Osteocyte (in vitro differentiated cells): ENCODE measurements around the gene TGOLN2. TPM values are rescaled to one million over a fixed set of nuclear protein-coding genes. Genes with fewer than 3 reads are reported as not detected.
"Not testable (repeated sequence)": the region's sequence is repeated elsewhere in the genome, so short reads cannot be mapped to it uniquely, and the experiment has no call there.

ENCODE experiments used
- DNase-seq: peaks from one replicate; pipeline ENCODE4 v3.0.0; 2021; ENCODE audit warnings: mixed read lengths; ENCODE audit not compliant: unreplicated experiment; ENCODE audit errors: extremely low spot score
- H3K27ac Mint-ChIP-seq: one replicate; pipeline ENCODE4 v1.8.0; 2021; ENCODE audit warnings: mild to moderate bottlenecking, mixed read lengths; ENCODE audit not compliant: unreplicated experiment
- H3K27me3 Mint-ChIP-seq: one replicate; pipeline ENCODE4 v1.8.0; 2021; ENCODE audit warnings: mixed read lengths; ENCODE audit not compliant: unreplicated experiment
- H3K36me3 Mint-ChIP-seq: one replicate; pipeline ENCODE4 v1.8.0; 2021; ENCODE audit warnings: mixed read lengths; ENCODE audit not compliant: unreplicated experiment
- H3K4me1 Mint-ChIP-seq: one replicate; pipeline ENCODE4 v1.8.0; 2021; ENCODE audit warnings: mixed read lengths; ENCODE audit not compliant: unreplicated experiment
- H3K4me3 Mint-ChIP-seq: one replicate; pipeline ENCODE4 v1.8.0; 2021; ENCODE audit warnings: mild to moderate bottlenecking, moderate library complexity, mixed read lengths; ENCODE audit not compliant: unreplicated experiment
- H3K9me3 Mint-ChIP-seq: one replicate; pipeline ENCODE4 v1.8.0; 2021; ENCODE audit warnings: mixed read lengths; ENCODE audit not compliant: unreplicated experiment
- CTCF ChIP-seq: fragments of 200-600 bp; sonication (generic); IDR thresholded peaks from 2 replicates; pipeline ENCODE4 v1.5.0; 2021; ENCODE audit warnings: antibody characterized with exemption, mild to moderate bottlenecking, moderate library complexity
- total RNA-seq: library from RNA; stranded (reverse); gene quantifications from 2 replicates; pipeline ENCODE4 v1.2.1, GENCODE V29; 2021

Gene TGOLN2
- total RNA-seq, 1 donor from 2014 or later: 91.2 TPM

GRCh38 chr2:85368921-85369320 is 41.1 kb upstream of the TGOLN2 start:
- no peaks in the 10 kb centered on the region for H3K4me1 Mint-ChIP-seq
- H3K4me3 Mint-ChIP-seq: no peak overlapping the region
- no peak for DNase-seq
- H3K27me3 Mint-ChIP-seq: no peaks in the 10 kb centered on the region
- peaks cover 5% of the 10 kb centered on the region for H3K36me3 Mint-ChIP-seq
- peaks cover 2% of the 10 kb centered on the region for H3K9me3 Mint-ChIP-seq
- H3K27ac Mint-ChIP-seq: no peak overlapping the region
- no peak for TF ChIP-seq CTCF

- Mint-ChIP-seq H3K9me3 (no peaks in the 10 kb centered on the region), H3K27me3 (no peaks in the 10 kb centered on the region), H3K27ac (no peak overlapping the region), H3K4me1 (no peaks in the 10 kb centered on the region), H3K36me3 (peaks cover 12% of the 10 kb centered on the region), H3K4me3 (no peak overlapping the region)
- no peak for TF ChIP-seq CTCF
- DNase-seq: no peak
Observed at GRCh38 chr2:85367180-85367579, 39.4 kb upstream of the TGOLN2 start.

- H3K4me3 Mint-ChIP-seq, H3K27me3 Mint-ChIP-seq, H3K27ac Mint-ChIP-seq, DNase-seq, H3K4me1 Mint-ChIP-seq, H3K9me3 Mint-ChIP-seq: not testable (repeated sequence)
- peaks cover 24% of the 10 kb centered on the region for H3K36me3 Mint-ChIP-seq
Observed at GRCh38 chr2:85362653-85363387, 35.0 kb upstream of the TGOLN2 start.

- Mint-ChIP-seq H3K9me3 (no peaks in the 10 kb centered on the region), H3K4me1 (peaks cover 20% of the 10 kb centered on the region), H3K36me3 (peaks cover 19% of the 10 kb centered on the region), H3K27me3 (no peaks in the 10 kb centered on the region), H3K4me3 (no peak overlapping the region), H3K27ac (no peak overlapping the region)
- DNase-seq: no peak
- no peak for TF ChIP-seq CTCF
Observed at GRCh38 chr2:85357736-85358135, 29.9 kb upstream of the TGOLN2 start.

- no peaks in the 10 kb centered on the region for H3K9me3 Mint-ChIP-seq
- H3K36me3 Mint-ChIP-seq: peaks cover 11% of the 10 kb centered on the region
- H3K4me3 Mint-ChIP-seq: no peak overlapping the region
- H3K27me3 Mint-ChIP-seq: no peaks in the 10 kb centered on the region
- DNase-seq: no peak
- TF ChIP-seq CTCF: no peak
- H3K4me1 Mint-ChIP-seq: peaks cover 25% of the 10 kb centered on the region
- H3K27ac Mint-ChIP-seq: no peak overlapping the region
Observed at GRCh38 chr2:85356186-85356585, 28.4 kb upstream of the TGOLN2 start.
